ENCODE data around the gene SRP19. TPM values are rescaled to one million over a fixed set of nuclear protein-coding genes. Genes with fewer than 3 reads are reported as not detected.
"Not testable (repeated sequence)": the region's sequence is repeated elsewhere in the genome, so short reads cannot be mapped to it uniquely, and the experiment has no call there.

The SRP19 gene
- total and polyA plus RNA-seq, 5 donors, result 21.4 to 75.7 (median 31.5) TPM

DNA sequence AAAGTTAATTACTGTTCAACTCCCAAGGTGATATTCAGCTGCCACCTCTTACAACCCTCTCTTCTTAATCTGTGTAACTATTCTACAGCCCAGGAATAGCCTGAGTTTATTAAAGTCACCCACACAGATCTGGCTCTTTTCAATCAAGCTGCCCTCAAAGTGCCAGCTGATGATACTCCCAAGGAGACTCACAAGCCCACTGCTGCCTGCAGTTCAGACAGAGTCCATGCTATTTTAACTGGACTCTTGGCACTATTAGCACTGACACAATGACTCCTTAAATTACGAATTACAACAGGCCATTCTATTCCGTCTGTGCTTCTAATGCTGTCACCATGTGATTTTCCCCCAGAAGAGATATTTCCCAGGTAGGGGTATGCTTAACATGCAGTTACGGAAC, 34.6 kb downstream of the SRP19 start:
- intact Hi-C loops (cut with DNase I), result no loop called here

DNA sequence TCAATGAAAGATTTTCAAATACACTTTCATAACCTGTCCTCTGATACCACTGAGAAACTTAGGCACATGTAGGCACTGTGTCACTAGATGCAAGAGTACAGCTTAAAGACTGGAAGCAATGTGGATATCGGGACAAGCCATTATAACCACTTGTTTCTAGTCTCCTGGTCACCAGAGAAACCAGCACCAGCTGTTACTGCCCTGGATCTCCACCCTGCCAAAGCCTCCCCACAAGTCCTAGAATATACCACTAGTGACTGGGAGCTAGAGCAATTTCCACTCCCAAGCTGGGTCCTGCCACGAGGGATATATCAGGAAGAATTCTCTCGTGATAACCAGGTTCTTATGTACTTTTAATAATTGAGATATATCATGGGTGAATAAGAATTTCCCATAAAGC, 41.5 kb downstream of the SRP19 start:
- H3K9me3 ChIP-seq (ENCODE audit: control insufficient read depth, low read length), result no peaks in the 10 kb centered on the region
- no peaks in the 10 kb centered on the region for H3K27me3 ChIP-seq (ENCODE audit: control insufficient read depth, insufficient read depth)
- peaks cover 6% of the 10 kb centered on the region for H3K4me1 ChIP-seq (ENCODE audit: control insufficient read depth, insufficient read depth, low read length)
- H3K27ac ChIP-seq (ENCODE audit: low read length), result no peak overlapping the region
- intact Hi-C loops (cut with DNase I), result no loop called here
- WGBS, result 83% methylated on average over 3 of the region's 3 CpGs
- no peak overlapping the region for H3K4me3 ChIP-seq (ENCODE audit: low read length)
- ATAC-seq (no peak), DNase-seq (no peak)

More for the DNA sequence above, 34.6 kb downstream of the SRP19 start:
- WGBS, result 62% methylated on average over 3 of the region's 3 CpGs
- ATAC-seq (peak; percentile 55 to 72), DNase-seq (no peak)
- H3K27me3 ChIP-seq (ENCODE audit: control insufficient read depth, insufficient read depth), result no peaks in the 10 kb centered on the region
- peak overlapping the region; percentile 17 for H3K27ac ChIP-seq (ENCODE audit: low read length)
- no peaks in the 10 kb centered on the region for H3K9me3 ChIP-seq (ENCODE audit: control insufficient read depth, low read length)
- peaks cover 2% of the 10 kb centered on the region for H3K4me1 ChIP-seq (ENCODE audit: control insufficient read depth, insufficient read depth, low read length)
- no peak overlapping the region for H3K4me3 ChIP-seq (ENCODE audit: low read length)

DNA sequence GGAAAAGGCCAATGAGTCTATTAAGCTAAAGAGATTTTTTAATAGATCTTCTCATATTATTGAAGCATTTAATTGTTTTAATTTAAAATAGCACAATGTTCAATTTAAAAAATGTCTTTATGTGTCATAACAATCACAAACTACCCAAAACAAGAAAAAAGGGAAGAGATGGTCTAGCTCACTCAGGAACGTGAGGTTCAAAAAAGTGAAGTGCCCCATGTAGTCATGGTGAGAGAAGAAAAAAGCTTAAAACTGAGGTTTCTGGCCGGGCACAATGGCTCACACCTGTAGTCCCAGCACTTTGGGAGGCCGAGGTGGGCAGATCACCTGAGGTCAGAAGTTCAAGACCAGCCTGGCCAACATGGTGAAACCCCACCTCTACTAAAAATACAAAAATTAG, 43.9 kb downstream of the SRP19 start:
- intact Hi-C loops (cut with DNase I); ATAC-seq; H3K9me3 ChIP-seq (ENCODE audit: control insufficient read depth, low read length); H3K4me1 ChIP-seq (ENCODE audit: control insufficient read depth, insufficient read depth, low read length); H3K27ac ChIP-seq (ENCODE audit: low read length); DNase-seq; H3K4me3 ChIP-seq (ENCODE audit: low read length); H3K27me3 ChIP-seq (ENCODE audit: control insufficient read depth, insufficient read depth): not testable (repeated sequence)
- WGBS, result 87% methylated on average over 3 of the region's 3 CpGs

DNA sequence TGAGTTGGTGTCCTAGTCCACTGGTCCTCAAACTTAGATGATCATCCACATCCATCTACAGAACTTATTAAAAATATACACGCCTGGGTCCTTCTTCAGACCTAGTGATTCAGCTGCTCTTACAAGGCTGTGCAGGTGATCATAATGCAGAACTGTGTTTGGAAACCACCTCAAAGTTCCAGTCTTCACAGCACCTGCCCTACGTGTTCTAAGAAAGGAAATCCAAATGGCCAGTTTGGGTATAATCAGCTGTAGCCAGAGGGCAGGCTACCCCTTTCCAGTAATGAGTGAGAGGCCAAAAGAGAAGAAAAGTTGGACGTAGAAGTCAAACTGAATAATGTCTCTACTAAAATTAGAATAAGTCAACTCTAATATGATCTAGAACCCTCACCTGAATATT, 45.5 kb downstream of the SRP19 start:
- H3K9me3 ChIP-seq (ENCODE audit: control insufficient read depth, low read length), result no peaks in the 10 kb centered on the region
- H3K27me3 ChIP-seq (ENCODE audit: control insufficient read depth, insufficient read depth), result no peaks in the 10 kb centered on the region
- H3K4me1 ChIP-seq (ENCODE audit: control insufficient read depth, insufficient read depth, low read length), result peaks cover 4% of the 10 kb centered on the region
- 80% methylated on average over 3 of the region's 3 CpGs for WGBS
- intact Hi-C loops (cut with DNase I), result no loop called here
- no peak for DNase-seq
- no peak for ATAC-seq
- no peak overlapping the region for H3K27ac ChIP-seq (ENCODE audit: low read length)
- H3K4me3 ChIP-seq (ENCODE audit: low read length), result no peak overlapping the region

DNA sequence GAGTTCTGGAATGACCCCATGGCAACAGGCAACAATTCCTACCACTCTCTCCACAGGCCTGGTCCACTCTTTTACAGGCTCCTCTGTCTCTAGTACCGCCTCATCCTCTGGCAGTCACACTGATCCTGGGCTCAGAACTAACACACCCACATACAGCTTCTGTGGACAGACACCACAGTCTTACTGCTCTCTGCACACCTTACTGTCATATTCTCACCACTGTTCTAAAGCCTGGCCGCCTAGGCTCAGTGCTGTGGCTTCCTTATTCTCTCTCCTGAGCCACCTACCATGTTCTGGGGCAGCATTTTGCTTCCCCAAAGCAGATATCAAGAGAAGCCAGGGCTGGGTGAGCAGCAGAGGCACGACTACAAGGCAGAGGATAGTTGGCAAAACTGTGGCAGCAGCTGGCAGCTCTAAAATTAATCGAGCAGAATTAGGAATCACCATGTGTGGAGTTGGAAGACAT, 46.1 kb downstream of the SRP19 start:
- H3K27me3 ChIP-seq (ENCODE audit: control insufficient read depth, insufficient read depth), result no peaks in the 10 kb centered on the region
- peaks cover 4% of the 10 kb centered on the region for H3K4me1 ChIP-seq (ENCODE audit: control insufficient read depth, insufficient read depth, low read length)
- WGBS, result 58% methylated on average over 4 of the region's 4 CpGs

DNA sequence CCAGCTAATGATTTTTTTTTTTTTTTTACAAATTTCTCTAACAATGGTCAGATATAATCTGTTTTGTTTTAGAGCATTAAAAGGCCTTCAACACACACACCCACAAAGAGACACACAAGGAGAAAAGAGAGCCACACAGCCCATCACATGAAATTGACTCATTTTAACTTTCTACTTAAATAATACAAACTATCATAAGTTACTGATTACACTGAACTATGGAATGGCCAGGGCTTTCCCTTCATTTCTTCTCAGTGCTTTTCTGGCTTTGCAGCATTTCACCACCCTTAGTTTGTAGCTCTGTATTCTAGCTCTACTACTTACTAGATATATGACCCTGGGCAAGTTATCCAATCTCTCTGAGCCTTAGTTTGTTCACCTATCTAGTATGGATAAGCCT, 47.8 kb downstream of the SRP19 start:
- no peak overlapping the region for H3K27ac ChIP-seq (ENCODE audit: low read length)
- ATAC-seq (no peak), DNase-seq (no peak)
- H3K9me3 ChIP-seq (ENCODE audit: control insufficient read depth, low read length), result no peaks in the 10 kb centered on the region
- H3K4me3 ChIP-seq (ENCODE audit: low read length), result no peak overlapping the region
- H3K27me3 ChIP-seq (ENCODE audit: control insufficient read depth, insufficient read depth), result no peaks in the 10 kb centered on the region
- intact Hi-C loops (cut with DNase I), result no loop called here
- peaks cover 4% of the 10 kb centered on the region for H3K4me1 ChIP-seq (ENCODE audit: control insufficient read depth, insufficient read depth, low read length)

More for the DNA sequence above, 46.1 kb downstream of the SRP19 start:
- ATAC-seq, result peak; percentile 61 to 63
- H3K27ac ChIP-seq (ENCODE audit: low read length), result peak overlapping the region; percentile 42
- H3K9me3 ChIP-seq (ENCODE audit: control insufficient read depth, low read length), result no peaks in the 10 kb centered on the region
- no peak overlapping the region for H3K4me3 ChIP-seq (ENCODE audit: low read length)
- DNase-seq, result no peak
- intact Hi-C loops (cut with DNase I), result no loop called here

DNA sequence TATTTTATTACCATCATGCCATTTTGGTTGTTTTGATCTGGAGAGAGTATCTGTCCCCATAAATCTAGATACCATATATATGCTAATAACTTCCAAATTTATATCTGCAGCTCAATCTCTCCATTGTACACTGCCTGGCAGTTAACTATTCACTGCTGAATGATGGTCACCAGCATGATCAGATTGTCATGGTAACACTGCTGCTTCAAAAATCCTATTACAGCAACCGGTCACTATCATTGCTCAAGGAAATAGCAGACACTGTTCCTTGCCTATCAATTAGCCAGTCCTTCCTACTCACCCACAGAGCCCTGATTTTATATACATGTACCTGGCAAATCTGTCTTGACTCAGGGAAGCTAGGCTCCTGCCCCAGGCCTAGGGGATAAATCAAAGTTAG, 49.4 kb downstream of the SRP19 start:
- Histone ChIP-seq H3K9me3 (ENCODE audit: control insufficient read depth, low read length) (no peaks in the 10 kb centered on the region), H3K4me3 (ENCODE audit: low read length) (no peak overlapping the region), H3K27me3 (ENCODE audit: control insufficient read depth, insufficient read depth) (no peaks in the 10 kb centered on the region), H3K27ac (ENCODE audit: low read length) (no peak overlapping the region), H3K4me1 (ENCODE audit: control insufficient read depth, insufficient read depth, low read length) (peaks cover 6% of the 10 kb centered on the region)
- intact Hi-C loops (cut with DNase I), result no loop called here
- DNase-seq, result no peak
- no peak for ATAC-seq
- WGBS, result 85% methylated on average over 1 of the region's 1 CpG

DNA sequence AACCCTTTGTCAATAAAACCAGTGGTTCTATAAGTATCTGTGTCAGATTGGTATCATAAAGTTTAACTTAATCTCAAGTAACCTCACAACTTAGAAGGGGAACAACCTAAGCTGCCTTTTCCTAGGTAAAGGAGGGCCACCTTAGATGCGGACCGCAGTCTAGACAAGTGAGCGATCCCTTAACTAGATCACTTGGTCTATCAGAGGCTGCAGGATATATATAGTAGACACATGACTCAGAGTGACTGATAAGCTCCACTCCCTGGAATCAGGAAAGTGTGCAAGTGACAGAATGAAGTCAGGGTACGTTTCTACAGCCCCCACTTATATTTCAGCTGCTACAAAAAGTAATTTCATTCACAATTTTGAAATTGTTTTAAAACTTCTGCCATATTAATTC, 53.5 kb downstream of the SRP19 start:
- no peak overlapping the region for H3K27ac ChIP-seq (ENCODE audit: low read length)
- ATAC-seq (peak in 1 of 2 donors; percentile 65), DNase-seq (no peak)
- H3K27me3 ChIP-seq (ENCODE audit: control insufficient read depth, insufficient read depth), result no peaks in the 10 kb centered on the region
- 55% methylated on average over 4 of the region's 4 CpGs for WGBS
- intact Hi-C loops (cut with DNase I), result no loop called here
- H3K4me1 ChIP-seq (ENCODE audit: control insufficient read depth, insufficient read depth, low read length), result peaks cover 17% of the 10 kb centered on the region
- H3K4me3 ChIP-seq (ENCODE audit: low read length), result no peak overlapping the region
- no peaks in the 10 kb centered on the region for H3K9me3 ChIP-seq (ENCODE audit: control insufficient read depth, low read length)

DNA sequence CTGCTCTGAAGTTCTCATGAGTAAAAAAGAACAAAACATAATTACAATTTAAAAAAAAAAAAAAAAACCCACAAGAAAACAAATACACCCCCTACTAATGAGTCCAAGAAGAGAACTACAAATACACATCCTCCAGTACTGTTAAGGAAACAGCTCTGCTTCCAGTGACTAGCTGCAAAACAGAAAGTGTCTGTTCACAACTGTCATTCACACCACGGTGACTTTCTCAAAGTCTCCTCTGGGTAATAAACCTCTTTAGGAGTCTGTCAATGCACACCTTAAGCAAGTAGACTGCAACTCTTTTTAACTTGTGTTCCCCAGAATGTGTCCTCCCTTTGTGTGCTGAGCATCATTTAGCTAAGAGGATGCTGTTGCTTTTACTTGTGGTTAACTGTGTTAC, 54.7 kb downstream of the SRP19 start:
- no peak for DNase-seq
- no peak for ATAC-seq
- 20% methylated on average over 1 of the region's 1 CpG for WGBS
- Histone ChIP-seq H3K4me1 (ENCODE audit: control insufficient read depth, insufficient read depth, low read length) (peaks cover 17% of the 10 kb centered on the region), H3K9me3 (ENCODE audit: control insufficient read depth, low read length) (no peaks in the 10 kb centered on the region), H3K4me3 (ENCODE audit: low read length) (no peak overlapping the region), H3K27me3 (ENCODE audit: control insufficient read depth, insufficient read depth) (no peaks in the 10 kb centered on the region), H3K27ac (ENCODE audit: low read length) (no peak overlapping the region)
- intact Hi-C loops (cut with DNase I), result no loop called here

DNA sequence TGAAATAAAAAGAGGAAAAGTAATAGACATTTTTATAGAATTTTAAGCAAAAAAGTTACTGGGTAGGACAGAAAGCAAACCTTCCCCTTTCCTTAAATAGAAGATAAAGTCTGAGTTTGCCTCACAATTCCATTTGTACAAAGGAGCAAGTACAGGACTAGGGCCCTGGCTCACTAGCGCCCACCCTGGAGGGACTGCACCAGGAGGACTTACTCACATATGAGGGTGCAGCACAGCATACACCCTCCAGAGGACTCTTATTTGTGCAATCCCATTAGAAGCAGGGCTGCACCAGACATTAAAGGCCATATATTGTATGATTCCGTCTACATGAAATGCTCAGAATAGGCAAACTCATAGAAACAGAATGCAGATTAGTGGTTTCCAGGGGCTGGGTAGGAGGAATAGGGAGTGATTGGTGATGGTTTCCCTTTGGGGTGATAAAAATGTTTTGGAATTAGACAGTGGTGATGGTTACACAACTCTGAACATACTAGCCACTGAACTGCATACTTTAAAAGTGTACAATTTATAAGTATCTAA, 56.4 kb downstream of the SRP19 start:
- intact Hi-C loops (cut with DNase I), result no loop called here
- no peak for ATAC-seq
- no peak for DNase-seq
- no peaks in the 10 kb centered on the region for H3K27me3 ChIP-seq (ENCODE audit: control insufficient read depth, insufficient read depth)
- no peak overlapping the region for H3K4me3 ChIP-seq (ENCODE audit: low read length)
- 93% methylated on average over 2 of the region's 2 CpGs for WGBS
- H3K4me1 ChIP-seq (ENCODE audit: control insufficient read depth, insufficient read depth, low read length), result peaks cover 17% of the 10 kb centered on the region
- H3K9me3 ChIP-seq (ENCODE audit: control insufficient read depth, low read length), result no peaks in the 10 kb centered on the region
- no peak overlapping the region for H3K27ac ChIP-seq (ENCODE audit: low read length)

DNA sequence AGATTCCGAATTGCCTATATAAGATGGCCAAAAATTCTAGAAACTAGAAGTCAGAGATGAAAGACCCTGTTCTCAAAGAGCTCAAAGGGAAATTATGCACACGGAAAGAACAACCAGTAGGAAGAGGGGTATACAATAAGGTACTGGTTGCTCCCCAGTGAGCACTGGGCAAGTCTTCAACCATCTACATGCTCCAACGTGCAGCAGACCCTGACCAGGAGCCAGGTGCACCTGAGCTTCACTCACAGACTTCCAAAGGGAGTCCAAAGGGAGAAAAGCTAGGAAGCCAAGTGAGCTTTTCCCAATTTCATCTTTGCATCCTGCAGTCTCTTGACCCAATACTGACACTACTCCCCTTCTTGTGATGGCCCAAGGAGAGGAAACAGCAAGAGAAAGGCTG, 57.0 kb downstream of the SRP19 start:
- H3K9me3 ChIP-seq (ENCODE audit: control insufficient read depth, low read length), result no peaks in the 10 kb centered on the region
- intact Hi-C loops (cut with DNase I), result no loop called here
- H3K27ac ChIP-seq (ENCODE audit: low read length), result no peak overlapping the region
- peaks cover 17% of the 10 kb centered on the region for H3K4me1 ChIP-seq (ENCODE audit: control insufficient read depth, insufficient read depth, low read length)
- no peak overlapping the region for H3K4me3 ChIP-seq (ENCODE audit: low read length)
- ATAC-seq (no peak), DNase-seq (no peak)
- WGBS, result 80% methylated on average over 3 of the region's 3 CpGs
- no peaks in the 10 kb centered on the region for H3K27me3 ChIP-seq (ENCODE audit: control insufficient read depth, insufficient read depth)

DNA sequence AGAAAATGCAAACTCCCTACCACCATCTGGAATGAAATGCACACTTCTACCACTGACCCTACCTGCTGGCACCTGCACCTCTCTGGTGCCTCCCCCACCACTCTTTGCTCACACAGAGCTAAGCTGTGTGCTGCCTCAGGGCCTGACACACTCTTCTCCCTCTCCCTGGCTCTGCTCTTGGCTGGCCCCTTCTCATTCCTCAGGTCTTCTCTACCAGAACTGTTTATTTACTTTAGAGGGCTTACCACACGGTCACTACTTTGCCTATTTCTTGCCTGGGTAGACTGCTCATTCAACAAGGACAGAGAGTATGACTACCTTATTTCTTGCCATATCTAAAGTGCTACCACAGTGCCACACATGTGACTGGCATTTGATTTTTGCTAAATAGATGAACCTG, 57.6 kb downstream of the SRP19 start:
- Histone ChIP-seq H3K27ac (ENCODE audit: low read length) (peak overlapping the region; percentile 66), H3K4me1 (ENCODE audit: control insufficient read depth, insufficient read depth, low read length) (peaks cover 17% of the 10 kb centered on the region), H3K4me3 (ENCODE audit: low read length) (no peak overlapping the region), H3K9me3 (ENCODE audit: control insufficient read depth, low read length) (no peaks in the 10 kb centered on the region), H3K27me3 (ENCODE audit: control insufficient read depth, insufficient read depth) (no peaks in the 10 kb centered on the region)
- ATAC-seq (no peak), DNase-seq (no peak)
- intact Hi-C loops (cut with DNase I), result no loop called here
- 82% methylated on average over 1 of the region's 1 CpG for WGBS

All from right cardiac atrium (tissue), 5 donors.